ENCODE measurements around the gene ASB15. TPM values are rescaled to one million over a fixed set of nuclear protein-coding genes. Genes with fewer than 3 reads are reported as not detected.

ASB15 gene
- total RNA-seq, 1 experiment from 2014 or later, result not detected

- H3F3A ChIP-seq (ENCODE audit: low read length, unreplicated experiment), result no peaks in the 10 kb centered on the region
- H3K27ac ChIP-seq (ENCODE audit: low read length), result no peak overlapping the region
- ATAC-seq (no peak), DNase-seq (no peak)
- no peak overlapping the region for H3K4me3 ChIP-seq (ENCODE audit: low read length)
- BruUV-seq (replicated peaks), result no TSS peak
- H3K27me3 ChIP-seq (ENCODE audit: low read length), result no peaks in the 10 kb centered on the region
- intact Hi-C loops (cut with micrococcal nuclease), result no loop called here
- no peaks in the 10 kb centered on the region for H3K79me2 ChIP-seq (ENCODE audit: low read length)
- TF ChIP-seq EZH2phosphoT487 (IDR thresholded peaks at IDR 0.05; ENCODE audit: borderline replicate concordance, low read length), result no peak
- TF ChIP-seq CTCF (conservative IDR thresholded peaks at IDR 0.05; ENCODE audit: low read depth, low read length), result no peak
- H3K4me1 ChIP-seq (ENCODE audit: insufficient read depth, low read length), result peaks cover 9% of the 10 kb centered on the region
- H3K36me3 ChIP-seq (ENCODE audit: low read depth, low read length), result no peaks in the 10 kb centered on the region
- H4K20me1 ChIP-seq (ENCODE audit: low read length), result no peaks in the 10 kb centered on the region
- no peak overlapping the region for H2AFZ ChIP-seq (ENCODE audit: low read length)
- no peak overlapping the region for H3K9ac ChIP-seq (ENCODE audit: low read length)
- no peak overlapping the region for H3K4me2 ChIP-seq (ENCODE audit: low read length)
- no peaks in the 10 kb centered on the region for H3K9me2 ChIP-seq (replicated peaks; ENCODE audit: low read length)
- no peaks in the 10 kb centered on the region for H3K9me3 ChIP-seq (ENCODE audit: low read length)
- ChIA-PET CTCF (no interaction called here), POLR2A (ENCODE audit: unreplicated experiment) (no interaction called here)
Observed at GRCh38 chr7:123661765-123662164, 60.1 kb downstream of the ASB15 start.

GRCh38 chr7:123662293-123662692 lies 60.7 kb downstream of the ASB15 start:
- no TSS peak for BruUV-seq (replicated peaks)
- CTCF ChIA-PET, result no interaction called here
- H3K9me2 ChIP-seq (replicated peaks; ENCODE audit: low read length), result no peaks in the 10 kb centered on the region

GRCh38 chr7:123662755-123663154 lies 61.1 kb downstream of the ASB15 start:
- Histone ChIP-seq H3K4me2 (ENCODE audit: low read length) (no peak overlapping the region), H3K9ac (ENCODE audit: low read length) (no peak overlapping the region), H3K4me3 (ENCODE audit: low read length) (no peak overlapping the region), H3K4me1 (ENCODE audit: insufficient read depth, low read length) (peaks cover 9% of the 10 kb centered on the region), H3K79me2 (ENCODE audit: low read length) (no peaks in the 10 kb centered on the region), H3K9me2 (replicated peaks; ENCODE audit: low read length) (no peaks in the 10 kb centered on the region), H3F3A (ENCODE audit: low read length, unreplicated experiment) (no peaks in the 10 kb centered on the region), H3K27me3 (ENCODE audit: low read length) (no peaks in the 10 kb centered on the region), H2AFZ (ENCODE audit: low read length) (no peak overlapping the region), H3K36me3 (ENCODE audit: low read depth, low read length) (no peaks in the 10 kb centered on the region), H3K27ac (ENCODE audit: low read length) (no peak overlapping the region), H4K20me1 (ENCODE audit: low read length) (no peaks in the 10 kb centered on the region), H3K9me3 (ENCODE audit: low read length) (no peaks in the 10 kb centered on the region)
- BruUV-seq (replicated peaks), result no TSS peak
- TF ChIP-seq EZH2 (IDR thresholded peaks at IDR 0.05; ENCODE audit: low read length, unreplicated experiment) (no peak), CTCF (conservative IDR thresholded peaks at IDR 0.05; ENCODE audit: low read depth, low read length) (no peak), EZH2phosphoT487 (IDR thresholded peaks at IDR 0.05; ENCODE audit: borderline replicate concordance, low read length) (no peak)
- DNase-seq (no peak), ATAC-seq (no peak)
- POLR2A ChIA-PET (ENCODE audit: unreplicated experiment), result no interaction called here
- intact Hi-C loops (cut with micrococcal nuclease), result no loop called here
- CTCF ChIA-PET, result no interaction called here

More at GRCh38 chr7:123662293-123662692, 60.7 kb downstream of the ASB15 start:
- Histone ChIP-seq H3K9ac (ENCODE audit: low read length) (no peak overlapping the region), H3K9me3 (ENCODE audit: low read length) (no peaks in the 10 kb centered on the region), H4K20me1 (ENCODE audit: low read length) (no peaks in the 10 kb centered on the region), H2AFZ (ENCODE audit: low read length) (no peak overlapping the region), H3K4me3 (ENCODE audit: low read length) (no peak overlapping the region), H3K4me1 (ENCODE audit: insufficient read depth, low read length) (peaks cover 9% of the 10 kb centered on the region), H3K36me3 (ENCODE audit: low read depth, low read length) (no peaks in the 10 kb centered on the region), H3K27me3 (ENCODE audit: low read length) (no peaks in the 10 kb centered on the region), H3K27ac (ENCODE audit: low read length) (no peak overlapping the region), H3K4me2 (ENCODE audit: low read length) (no peak overlapping the region), H3F3A (ENCODE audit: low read length, unreplicated experiment) (no peaks in the 10 kb centered on the region), H3K79me2 (ENCODE audit: low read length) (no peaks in the 10 kb centered on the region)
- POLR2A ChIA-PET (ENCODE audit: unreplicated experiment), result no interaction called here
- intact Hi-C loops (cut with micrococcal nuclease), result no loop called here
- DNase-seq, result no peak
- ATAC-seq, result no peak
- TF ChIP-seq EZH2phosphoT487 (IDR thresholded peaks at IDR 0.05; ENCODE audit: borderline replicate concordance, low read length), result no peak
- no peak for TF ChIP-seq EZH2 (IDR thresholded peaks at IDR 0.05; ENCODE audit: low read length, unreplicated experiment)
- no peak for TF ChIP-seq CTCF (conservative IDR thresholded peaks at IDR 0.05; ENCODE audit: low read depth, low read length)

Measured in PC-3 (cell line).